HEK293 (cell line): ENCODE results near the gene CCSER2.

Source experiments
- CTCF ChIA-PET: fragments of 350-600 bp; formaldehyde crosslinking; extraction: SDS; loops from one replicate; lab custom pipeline; 2021; ENCODE audit warnings: antibody characterized with exemption; lab: Yijun Ruan, JAX
- POLR2A ChIA-PET: fragments of 300-600 bp; formaldehyde crosslinking; extraction: SDS; loops from one replicate; lab custom pipeline; 2020; ENCODE audit warnings: antibody characterized with exemption, inconsistent platforms; lab: Yijun Ruan, JAX
- H3K27ac ChIP-seq: fragments of 200-500 bp; sonication (Bioruptor generic); 2 replicates; pipeline ENCODE4 v1.5.1; 2014; ENCODE audit warnings: low read depth, low read length, control low read depth, inconsistent platforms; ENCODE audit errors: extremely low read depth
- H3K36me3 ChIP-seq, 2 experiments: fragments of 200-500 bp in 1 of 2; sonication (Bioruptor generic) in 1 of 2; 1 replicate in 1 of 2; 2 replicates in 1 of 2; pipeline ENCODE4 v1.5.1; 2014 to 2017; ENCODE audit warnings: inconsistent platforms in 2 of 2, low read length in 2 of 2; ENCODE audit not compliant: control insufficient read depth in 2 of 2, insufficient read depth in 1 of 2
- H3K4me1 ChIP-seq: fragments of 200-500 bp; sonication (Bioruptor generic); 2 replicates; pipeline ENCODE4 v1.5.1; 2014; ENCODE audit warnings: mild to moderate bottlenecking, low read length, inconsistent platforms; ENCODE audit not compliant: control insufficient read depth, insufficient read depth
- H3K4me3 ChIP-seq: 2 replicates; pipeline ENCODE4 v1.5.1; 2011; ENCODE audit warnings: low read depth, mild to moderate bottlenecking, control low read depth, low read length, moderate library complexity
- H3K9me3 ChIP-seq: fragments of 200-500 bp; sonication (Bioruptor generic); 2 replicates; pipeline ENCODE4 v1.5.1; 2014; ENCODE audit warnings: low read depth, low read length, inconsistent platforms; ENCODE audit not compliant: control insufficient read depth, insufficient read depth
- EGR2 ChIP-seq: fragments of 450-650 bp; formaldehyde crosslinking; IDR thresholded peaks from 2 replicates; pipeline ENCODE4 v1.5.1; 2016; ENCODE audit warnings: low read depth, missing biosample characterization, missing genetic modification characterization
- GFI1B ChIP-seq: fragments of 450-650 bp; formaldehyde crosslinking; IDR thresholded peaks from 2 replicates; pipeline ENCODE4 v1.5.1; 2016; ENCODE audit warnings: missing biosample characterization, missing genetic modification characterization
- MZF1 ChIP-seq: fragments of 450-650 bp; formaldehyde crosslinking; IDR thresholded peaks from 2 replicates; pipeline ENCODE4 v1.5.1; 2017; ENCODE audit warnings: missing biosample characterization, missing genetic modification characterization, borderline replicate concordance
- ZBTB17 ChIP-seq: fragments of 450-650 bp; formaldehyde crosslinking; IDR thresholded peaks from 2 replicates; pipeline ENCODE4 v1.5.1; 2016; ENCODE audit warnings: missing biosample characterization, missing genetic modification characterization
- ZBTB48 ChIP-seq: fragments of 450-650 bp; formaldehyde crosslinking; IDR thresholded peaks from 2 replicates; pipeline ENCODE4 v1.5.1; 2016; ENCODE audit warnings: missing biosample characterization, missing genetic modification characterization
- ZEB2 ChIP-seq: fragments of 450-650 bp; formaldehyde crosslinking; IDR thresholded peaks from 2 replicates; pipeline ENCODE4 v1.5.1; 2016; ENCODE audit warnings: missing biosample characterization, missing genetic modification characterization
- ZFHX2 ChIP-seq: fragments of 450-650 bp; formaldehyde crosslinking; conservative IDR thresholded peaks from 2 replicates; pipeline ENCODE4 v1.5.1; 2016; ENCODE audit warnings: missing biosample characterization, missing genetic modification characterization
- ZFP37 ChIP-seq: fragments of 450-650 bp; formaldehyde crosslinking; IDR thresholded peaks from 2 replicates; pipeline ENCODE4 v1.5.1; 2016; ENCODE audit warnings: missing biosample characterization, missing genetic modification characterization
- ZNF19 ChIP-seq: fragments of 450-650 bp; formaldehyde crosslinking; IDR thresholded peaks from 2 replicates; pipeline ENCODE4; 2016; ENCODE audit warnings: missing biosample characterization, missing genetic modification characterization, low read depth
- ZNF2 ChIP-seq: fragments of 450-650 bp; formaldehyde crosslinking; IDR thresholded peaks from 2 replicates; pipeline ENCODE4 v1.5.1; 2016; ENCODE audit warnings: missing biosample characterization, missing genetic modification characterization
- ZNF223 ChIP-seq: fragments of 450-650 bp; formaldehyde crosslinking; IDR thresholded peaks from 2 replicates; pipeline ENCODE4 v1.5.1; 2016; ENCODE audit warnings: missing biosample characterization, missing genetic modification characterization
- ZNF335 ChIP-seq: fragments of 450-650 bp; formaldehyde crosslinking; conservative IDR thresholded peaks from 2 replicates; pipeline ENCODE4 v1.5.1; 2016; ENCODE audit warnings: missing biosample characterization, missing genetic modification characterization
- ZNF610 ChIP-seq: fragments of 450-650 bp; formaldehyde crosslinking; IDR thresholded peaks from 2 replicates; pipeline ENCODE4 v1.5.1; 2016; ENCODE audit warnings: missing biosample characterization, missing genetic modification characterization, borderline replicate concordance
- TF ChIP-seq, protein P1 (sequence below): fragments of 450-650 bp; formaldehyde crosslinking; IDR thresholded peaks from 2 replicates; pipeline ENCODE4 v1.5.1; 2016; ENCODE audit warnings: missing biosample characterization, missing genetic modification characterization, borderline replicate concordance
- TF ChIP-seq, protein P2 (sequence below): fragments of 450-650 bp; formaldehyde crosslinking; conservative IDR thresholded peaks from 2 replicates; pipeline ENCODE4 v1.5.1; 2016; ENCODE audit warnings: low read depth, missing biosample characterization, missing genetic modification characterization
- TF ChIP-seq, protein P3 (sequence below): fragments of 450-650 bp; IDR thresholded peaks from 2 replicates; pipeline ENCODE4 v1.5.1; 2018; ENCODE audit warnings: missing biosample characterization, missing genetic modification characterization

Gene CCSER2

DNA sequence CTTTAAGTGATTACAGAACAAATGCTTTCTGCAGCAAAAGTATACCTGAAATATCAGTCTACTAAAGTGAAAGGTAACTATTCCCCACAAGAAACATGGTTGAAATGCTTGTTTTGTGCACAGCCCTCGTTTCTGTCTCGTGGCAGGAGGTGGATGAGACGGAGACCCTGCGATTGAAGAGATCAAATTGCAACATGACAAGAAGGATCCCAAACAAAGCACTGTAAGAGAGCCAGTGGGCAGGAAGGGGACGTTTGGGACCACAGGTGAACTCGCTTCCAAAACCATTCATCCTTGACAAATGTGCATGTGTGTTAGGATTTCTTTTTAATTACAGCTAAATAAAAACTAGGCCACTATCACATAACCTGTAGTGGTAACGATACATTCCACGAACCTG is 192.6 kb downstream of the CCSER2 start:
- ChIA-PET POLR2A (no interaction called here), CTCF (interaction anchor here (0.6 to 1.6 kb wide), 2 partner anchors 16 to 380 kb away, joined by 3 to 6 read pairs; no protein-coding TSS in a partner anchor)
- peaks cover 3% of the 10 kb centered on the region for H3K4me1 ChIP-seq
- no peak overlapping the region for H3K27ac ChIP-seq
- H3K4me3 ChIP-seq: no peak overlapping the region
- H3K36me3 ChIP-seq: peaks cover 0 to 3% of the 10 kb centered on the region in 2 experiments; a peak in 1 of 3 replicates
- no peaks in the 10 kb centered on the region for H3K9me3 ChIP-seq
- TF ChIP-seq ZNF19 (tag by site-specific recombination): no peak
- TF ChIP-seq EGR2 (tag by site-specific recombination): no peak
- no peak for TF ChIP-seq ZBTB48 (tag by site-specific recombination)
- no peak for TF ChIP-seq ZFHX2 (tag by site-specific recombination)
- TF ChIP-seq, protein P1, sequence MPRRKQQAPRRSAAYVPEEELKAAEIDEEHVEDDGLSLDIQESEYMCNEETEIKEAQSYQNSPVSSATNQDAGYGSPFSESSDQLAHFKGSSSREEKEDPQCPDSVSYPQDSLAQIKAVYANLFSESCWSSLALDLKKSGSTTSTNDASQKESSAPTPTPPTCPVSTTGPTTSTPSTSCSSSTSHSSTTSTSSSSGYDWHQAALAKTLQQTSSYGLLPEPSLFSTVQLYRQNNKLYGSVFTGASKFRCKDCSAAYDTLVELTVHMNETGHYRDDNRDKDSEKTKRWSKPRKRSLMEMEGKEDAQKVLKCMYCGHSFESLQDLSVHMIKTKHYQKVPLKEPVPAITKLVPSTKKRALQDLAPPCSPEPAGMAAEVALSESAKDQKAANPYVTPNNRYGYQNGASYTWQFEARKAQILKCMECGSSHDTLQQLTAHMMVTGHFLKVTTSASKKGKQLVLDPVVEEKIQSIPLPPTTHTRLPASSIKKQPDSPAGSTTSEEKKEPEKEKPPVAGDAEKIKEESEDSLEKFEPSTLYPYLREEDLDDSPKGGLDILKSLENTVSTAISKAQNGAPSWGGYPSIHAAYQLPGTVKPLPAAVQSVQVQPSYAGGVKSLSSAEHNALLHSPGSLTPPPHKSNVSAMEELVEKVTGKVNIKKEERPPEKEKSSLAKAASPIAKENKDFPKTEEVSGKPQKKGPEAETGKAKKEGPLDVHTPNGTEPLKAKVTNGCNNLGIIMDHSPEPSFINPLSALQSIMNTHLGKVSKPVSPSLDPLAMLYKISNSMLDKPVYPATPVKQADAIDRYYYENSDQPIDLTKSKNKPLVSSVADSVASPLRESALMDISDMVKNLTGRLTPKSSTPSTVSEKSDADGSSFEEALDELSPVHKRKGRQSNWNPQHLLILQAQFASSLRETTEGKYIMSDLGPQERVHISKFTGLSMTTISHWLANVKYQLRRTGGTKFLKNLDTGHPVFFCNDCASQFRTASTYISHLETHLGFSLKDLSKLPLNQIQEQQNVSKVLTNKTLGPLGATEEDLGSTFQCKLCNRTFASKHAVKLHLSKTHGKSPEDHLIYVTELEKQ (tag by site-specific recombination): no peak
- TF ChIP-seq ZBTB17 (tag by site-specific recombination): no peak
- TF ChIP-seq ZNF2 (tag by site-specific recombination): no peak
- TF ChIP-seq MZF1 (tag by site-specific recombination): no peak
- TF ChIP-seq, protein P2, sequence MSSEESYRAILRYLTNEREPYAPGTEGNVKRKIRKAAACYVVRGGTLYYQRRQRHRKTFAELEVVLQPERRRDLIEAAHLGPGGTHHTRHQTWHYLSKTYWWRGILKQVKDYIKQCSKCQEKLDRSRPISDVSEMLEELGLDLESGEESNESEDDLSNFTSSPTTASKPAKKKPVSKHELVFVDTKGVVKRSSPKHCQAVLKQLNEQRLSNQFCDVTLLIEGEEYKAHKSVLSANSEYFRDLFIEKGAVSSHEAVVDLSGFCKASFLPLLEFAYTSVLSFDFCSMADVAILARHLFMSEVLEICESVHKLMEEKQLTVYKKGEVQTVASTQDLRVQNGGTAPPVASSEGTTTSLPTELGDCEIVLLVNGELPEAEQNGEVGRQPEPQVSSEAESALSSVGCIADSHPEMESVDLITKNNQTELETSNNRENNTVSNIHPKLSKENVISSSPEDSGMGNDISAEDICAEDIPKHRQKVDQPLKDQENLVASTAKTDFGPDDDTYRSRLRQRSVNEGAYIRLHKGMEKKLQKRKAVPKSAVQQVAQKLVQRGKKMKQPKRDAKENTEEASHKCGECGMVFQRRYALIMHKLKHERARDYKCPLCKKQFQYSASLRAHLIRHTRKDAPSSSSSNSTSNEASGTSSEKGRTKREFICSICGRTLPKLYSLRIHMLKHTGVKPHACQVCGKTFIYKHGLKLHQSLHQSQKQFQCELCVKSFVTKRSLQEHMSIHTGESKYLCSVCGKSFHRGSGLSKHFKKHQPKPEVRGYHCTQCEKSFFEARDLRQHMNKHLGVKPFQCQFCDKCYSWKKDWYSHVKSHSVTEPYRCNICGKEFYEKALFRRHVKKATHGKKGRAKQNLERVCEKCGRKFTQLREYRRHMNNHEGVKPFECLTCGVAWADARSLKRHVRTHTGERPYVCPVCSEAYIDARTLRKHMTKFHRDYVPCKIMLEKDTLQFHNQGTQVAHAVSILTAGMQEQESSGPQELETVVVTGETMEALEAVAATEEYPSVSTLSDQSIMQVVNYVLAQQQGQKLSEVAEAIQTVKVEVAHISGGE (tag by site-specific recombination): no peak

GRCh38 chr10:84521468-84521867 is 193.1 kb downstream of the CCSER2 start:
- Histone ChIP-seq H3K4me3 (no peak overlapping the region), H3K9me3 (no peaks in the 10 kb centered on the region), H3K36me3 (no peaks in the 10 kb centered on the region), H3K4me1 (peaks cover 3% of the 10 kb centered on the region), H3K27ac (no peak overlapping the region)
- ChIA-PET POLR2A (no interaction called here), CTCF (interaction anchor here (0.6 to 1.6 kb wide), 2 partner anchors 16 to 381 kb away, joined by 3 to 6 read pairs; no protein-coding TSS in a partner anchor)
- no peak for TF ChIP-seq ZNF223 (tag by site-specific recombination)
- TF ChIP-seq, protein P3, sequence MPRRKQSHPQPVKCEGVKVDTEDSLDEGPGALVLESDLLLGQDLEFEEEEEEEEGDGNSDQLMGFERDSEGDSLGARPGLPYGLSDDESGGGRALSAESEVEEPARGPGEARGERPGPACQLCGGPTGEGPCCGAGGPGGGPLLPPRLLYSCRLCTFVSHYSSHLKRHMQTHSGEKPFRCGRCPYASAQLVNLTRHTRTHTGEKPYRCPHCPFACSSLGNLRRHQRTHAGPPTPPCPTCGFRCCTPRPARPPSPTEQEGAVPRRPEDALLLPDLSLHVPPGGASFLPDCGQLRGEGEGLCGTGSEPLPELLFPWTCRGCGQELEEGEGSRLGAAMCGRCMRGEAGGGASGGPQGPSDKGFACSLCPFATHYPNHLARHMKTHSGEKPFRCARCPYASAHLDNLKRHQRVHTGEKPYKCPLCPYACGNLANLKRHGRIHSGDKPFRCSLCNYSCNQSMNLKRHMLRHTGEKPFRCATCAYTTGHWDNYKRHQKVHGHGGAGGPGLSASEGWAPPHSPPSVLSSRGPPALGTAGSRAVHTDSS (tag by site-specific recombination): no peak
- no peak for TF ChIP-seq ZEB2 (tag by site-specific recombination)
- no peak for TF ChIP-seq ZNF610
- TF ChIP-seq GFI1B: no peak
- TF ChIP-seq ZFP37 (tag by site-specific recombination): no peak
- TF ChIP-seq, protein P1 (tag by site-specific recombination): no peak
- TF ChIP-seq ZNF335 (tag by site-specific recombination): no peak
